Lung (tissue), 12 donors: ENCODE data around the gene TCTN1. TPM values are rescaled to one million over a fixed set of nuclear protein-coding genes. Genes with fewer than 3 reads are reported as not detected.

Experiments used
- ATAC-seq: fragments of 200-7000 bp; cut with Tn5 transposase; one replicate; pipeline ENCODE4 v1.9.1; 2020; ENCODE audit warnings: moderate number of reproducible peaks; ENCODE audit not compliant: insufficient read depth, low FRiP score
- DNase-seq, 3 donors: peaks; one replicate each; pipeline ENCODE4 v3.0.0-alpha.2; 2013 to 2017
- H3K27ac ChIP-seq, 2 donors: one replicate each; pipeline ENCODE4 v1.5.1; 2013; ENCODE audit warnings: mild to moderate bottlenecking in 2 of 2, moderate library complexity in 2 of 2, control low read depth in 1 of 2, inconsistent platforms in 1 of 2, low read depth in 1 of 2, low read length in 1 of 2
- H3K27me3 ChIP-seq, 3 donors: one replicate each; pipeline ENCODE4 v1.5.1; 2013; ENCODE audit warnings: low read length in 2 of 3; ENCODE audit not compliant: control insufficient read depth in 3 of 3, insufficient read depth in 3 of 3
- H3K36me3 ChIP-seq, 4 donors: one replicate each; pipeline ENCODE4 v1.5.1; 2013; ENCODE audit warnings: low read length in 4 of 4, mild to moderate bottlenecking in 1 of 4, moderate library complexity in 1 of 4; ENCODE audit not compliant: control insufficient read depth in 4 of 4, insufficient read depth in 4 of 4
- H3K4me1 ChIP-seq, 5 donors: one replicate each; pipeline ENCODE4 v1.5.1; 2013; ENCODE audit warnings: low read length in 5 of 5, mild to moderate bottlenecking in 2 of 5, moderate library complexity in 1 of 5; ENCODE audit not compliant: control insufficient read depth in 5 of 5, insufficient read depth in 5 of 5
- H3K4me3 ChIP-seq: one replicate; pipeline ENCODE4 v1.5.1; 2013; ENCODE audit warnings: mild to moderate bottlenecking, control low read depth, moderate library complexity
- H3K9ac ChIP-seq, 2 donors: one replicate each; pipeline ENCODE4 v1.5.1; 2013; ENCODE audit warnings: low read length in 2 of 2, control low read depth in 1 of 2; ENCODE audit not compliant: insufficient read depth in 1 of 2
- H3K9me3 ChIP-seq, 4 donors: one replicate each; pipeline ENCODE4 v1.5.1; 2013; ENCODE audit warnings: low read length in 3 of 4, mild to moderate bottlenecking in 1 of 4, moderate library complexity in 1 of 4; ENCODE audit not compliant: control insufficient read depth in 4 of 4, insufficient read depth in 3 of 4
- WGBS, 2 donors: extraction: QIAGEN DNeasy Blood & Tissue Kit; methylation state at CpG; one replicate each; pipeline ENCODE4 v1.1.7; 2013; 5-methylcytosine and 5-hydroxymethylcytosine counted together
- polyA plus RNA-seq, 2 donors: library from polyadenylated mRNA; stranded (reverse); fragments of 200-250 nt; gene quantifications; one replicate each; pipeline ENCODE4 v1.2.1, GENCODE V29; 2013
- total RNA-seq, 2 donors: library from RNA; depleted of rRNA in 1 of 2; stranded (reverse); fragments of >200 nt in 1 of 2; gene quantifications; one replicate each; pipeline ENCODE4 v1.2.1, GENCODE V29; 2014 to 2021
- TF ChIP-seq, protein P1 (sequence below): IDR thresholded peaks from 2 replicates; pipeline ENCODE4 v1.5.1; 2012; ENCODE audit warnings: mild to moderate bottlenecking; ENCODE audit errors: control extremely low read depth, extremely low read depth
- donor health status: control.
- donor health status: control.
- donor health status: Bipolar disorder and iron deficiency.
- donor health status: healthy.
- donor health status: DM: yes; HTN: yes; CAD: no.

Gene TCTN1
- total and polyA plus RNA-seq, 4 donors = 22.0 to 79.2 (median 44.2) TPM

DNA sequence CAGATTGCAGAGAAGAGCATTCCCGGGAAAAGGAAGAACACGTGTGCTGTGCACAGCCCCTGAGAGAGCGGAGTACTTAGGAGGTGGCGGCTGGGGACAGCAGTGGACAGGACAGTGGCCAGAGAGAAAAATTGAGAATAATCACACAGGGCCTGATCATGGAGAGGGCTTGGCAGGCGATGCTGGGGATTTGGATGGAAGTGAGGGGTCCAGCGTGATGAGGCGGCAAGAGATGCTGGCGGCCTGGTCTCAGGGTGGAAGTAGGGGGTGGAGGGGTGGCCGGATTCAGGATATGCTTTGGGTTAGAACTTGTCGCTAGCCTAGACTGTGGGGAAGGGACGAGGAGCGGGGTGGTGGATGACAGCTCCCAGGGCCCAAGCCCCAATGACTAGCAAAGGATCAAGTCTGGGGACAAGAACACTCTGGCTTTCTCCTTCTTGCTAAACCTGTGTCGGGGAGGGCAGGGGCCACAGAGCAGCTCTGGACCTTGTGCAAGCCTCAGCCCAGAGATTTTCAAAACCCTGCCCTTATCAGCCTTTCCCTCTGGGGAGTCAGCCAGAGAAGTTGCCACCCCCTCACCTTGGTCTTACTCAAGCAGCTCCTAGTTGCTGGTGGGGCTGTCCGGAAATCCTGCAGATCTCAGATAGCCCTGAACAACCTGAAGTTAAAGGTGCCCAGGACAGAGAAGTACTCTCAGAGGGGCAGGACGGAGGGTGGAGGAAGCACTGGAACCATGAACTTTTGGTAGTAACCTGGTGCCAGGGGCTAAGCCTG is 73.7 kb downstream of the TCTN1 start:
- H3K27me3 ChIP-seq = no peaks in the 10 kb centered on the region
- ATAC-seq (no peak), DNase-seq (peak; percentile 73 to 84 (median 73))
- H3K4me3 ChIP-seq = no peak overlapping the region
- peaks cover 0 to 3% (median 0%) of the 10 kb centered on the region in 4 donors for H3K9me3 ChIP-seq
- peaks cover 0 to 33% (median 14%) of the 10 kb centered on the region in 5 donors for H3K4me1 ChIP-seq
- WGBS, 2 donors = 80 to 87% methylated on average over 15 of the region's 15 CpGs
- TF ChIP-seq, protein P1, sequence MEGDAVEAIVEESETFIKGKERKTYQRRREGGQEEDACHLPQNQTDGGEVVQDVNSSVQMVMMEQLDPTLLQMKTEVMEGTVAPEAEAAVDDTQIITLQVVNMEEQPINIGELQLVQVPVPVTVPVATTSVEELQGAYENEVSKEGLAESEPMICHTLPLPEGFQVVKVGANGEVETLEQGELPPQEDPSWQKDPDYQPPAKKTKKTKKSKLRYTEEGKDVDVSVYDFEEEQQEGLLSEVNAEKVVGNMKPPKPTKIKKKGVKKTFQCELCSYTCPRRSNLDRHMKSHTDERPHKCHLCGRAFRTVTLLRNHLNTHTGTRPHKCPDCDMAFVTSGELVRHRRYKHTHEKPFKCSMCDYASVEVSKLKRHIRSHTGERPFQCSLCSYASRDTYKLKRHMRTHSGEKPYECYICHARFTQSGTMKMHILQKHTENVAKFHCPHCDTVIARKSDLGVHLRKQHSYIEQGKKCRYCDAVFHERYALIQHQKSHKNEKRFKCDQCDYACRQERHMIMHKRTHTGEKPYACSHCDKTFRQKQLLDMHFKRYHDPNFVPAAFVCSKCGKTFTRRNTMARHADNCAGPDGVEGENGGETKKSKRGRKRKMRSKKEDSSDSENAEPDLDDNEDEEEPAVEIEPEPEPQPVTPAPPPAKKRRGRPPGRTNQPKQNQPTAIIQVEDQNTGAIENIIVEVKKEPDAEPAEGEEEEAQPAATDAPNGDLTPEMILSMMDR = no peak
- peaks cover 0 to 7% (median 0%) of the 10 kb centered on the region in 4 donors for H3K36me3 ChIP-seq
- H3K27ac ChIP-seq = no peak overlapping the region
- no peak overlapping the region for H3K9ac ChIP-seq

- Histone ChIP-seq H3K4me1 (peaks cover 0 to 37% (median 14%) of the 10 kb centered on the region in 5 donors), H3K4me3 (peak within 1 kb of the TSS; percentile 74), H3K27me3 (no peaks in the 10 kb centered on the region), H3K27ac (peak within 1 kb of the TSS; percentile 2 to 83), H3K36me3 (peaks cover 0 to 3% (median 0%) of the 10 kb centered on the region in 4 donors), H3K9me3 (peaks cover 0 to 3% (median 0%) of the 10 kb centered on the region in 4 donors), H3K9ac (peak within 1 kb of the TSS; percentile 46 to 50)
- ATAC-seq = peak; percentile 60
- WGBS, 2 donors = 6 to 9% methylated on average over 40 to 64 of the region's 64 CpGs
- TF ChIP-seq, protein P1 = no peak
- peak in 1 of 3 donors; percentile 12 for DNase-seq
Measured at GRCh38 chr12:110688446-110689280, 74.7 kb downstream of the TCTN1 start, which contains the start of gene HVCN1. Gene HVCN1, minus strand, starts transcription at chr12:110689115. Its CDS starts 5,870 bp downstream, at chr12:110683245.

GRCh38 chr12:110689281-110690126 is 75.6 kb downstream of the TCTN1 start:
- DNase-seq (peak; percentile 70 to 78 (median 77)), ATAC-seq (peak; percentile 49)
- Histone ChIP-seq H3K4me3 (peak overlapping the region; percentile 23), H3K27me3 (no peaks in the 10 kb centered on the region), H3K36me3 (peaks cover 0 to 3% (median 0%) of the 10 kb centered on the region in 4 donors), H3K4me1 (peaks cover 0 to 42% (median 14%) of the 10 kb centered on the region in 5 donors), H3K9me3 (peaks cover 0 to 3% (median 0%) of the 10 kb centered on the region in 4 donors), H3K27ac (peak overlapping the region; percentile 2 to 83), H3K9ac (peak overlapping the region in 1 of 2 donors; percentile 50)
- TF ChIP-seq, protein P1 = no peak
- 2 to 4% methylated on average over 38 of the region's 38 CpGs for whole genome bisulfite sequencing, 2 donors
